CD4-positive, alpha-beta T cell (primary cell): ENCODE data around the gene THBD. TPM values are rescaled to one million over a fixed set of nuclear protein-coding genes. Genes with fewer than 3 reads are reported as not detected.

Source experiments
- ATAC-seq: fragments of 200-7000 bp; cut with Tn5 transposase; one replicate; pipeline ENCODE4 v1.10.0; 2022; ENCODE audit warnings: mild to moderate bottlenecking; ENCODE audit not compliant: poor library complexity
- CTCF ChIA-PET: fragments of 350-600 bp; sonication (Branson Sonifier 250); formaldehyde crosslinking; loops from one replicate; lab custom pipeline; 2021; ENCODE audit warnings: antibody characterized with exemption, inconsistent platforms; lab: Charles Lee
- POLR2A ChIA-PET: fragments of 350-600 bp; sonication (Branson Sonifier 250); formaldehyde crosslinking; loops from one replicate; lab custom pipeline; 2021; ENCODE audit warnings: antibody characterized with exemption, inconsistent platforms; lab: Charles Lee
- DNase-seq, 14 experiments: peaks; one replicate each; pipeline ENCODE4 v3.0.0-alpha.2; 2013 to 2020; ENCODE audit warnings: mixed read lengths in 2 of 14
- H3K27ac ChIP-seq, 2 donors: one replicate each; pipeline versions ENCODE4 v1.5.1 to v1.7.0; 2013; ENCODE audit warnings: low read length in 2 of 2, low read depth in 1 of 2, mild to moderate bottlenecking in 1 of 2
- H3K27me3 ChIP-seq, 2 experiments: 1 replicate in 1 of 2; 2 replicates in 1 of 2; pipeline versions ENCODE4 v1.6.1 to v1.7.0; 2013; ENCODE audit warnings: low read length in 2 of 2, control low read depth in 1 of 2, mild to moderate bottlenecking in 1 of 2, moderate library complexity in 1 of 2; ENCODE audit not compliant: insufficient read depth in 2 of 2, control insufficient read depth in 1 of 2
- H3K36me3 ChIP-seq: one replicate; pipeline ENCODE4 v1.6.1; 2013; ENCODE audit warnings: low read length, control low read depth; ENCODE audit not compliant: insufficient read depth
- H3K4me1 ChIP-seq: one replicate; pipeline ENCODE4 v1.6.1; 2013; ENCODE audit warnings: low read length, control low read depth; ENCODE audit not compliant: insufficient read depth
- H3K4me3 ChIP-seq: one replicate; pipeline ENCODE4 v1.5.1; 2013; ENCODE audit warnings: mild to moderate bottlenecking, low read length, moderate library complexity
- H3K9me3 ChIP-seq, 2 experiments: 1 replicate in 1 of 2; 2 replicates in 1 of 2; pipeline versions ENCODE4 v1.6.1 to v1.7.0; 2013; ENCODE audit warnings: low read length in 2 of 2, mild to moderate bottlenecking in 2 of 2, control low read depth in 1 of 2, moderate library complexity in 1 of 2; ENCODE audit not compliant: control insufficient read depth in 1 of 2, insufficient read depth in 1 of 2
- H3K27ac Mint-ChIP-seq: one replicate; pipeline ENCODE4 v1.8.0; 2020; ENCODE audit warnings: mixed read lengths
- H3K27me3 Mint-ChIP-seq: one replicate; pipeline ENCODE4 v1.8.0; 2021; ENCODE audit warnings: mixed read lengths
- H3K36me3 Mint-ChIP-seq: one replicate; pipeline ENCODE4 v1.8.0; 2021; ENCODE audit warnings: low read depth, mixed read lengths
- H3K4me1 Mint-ChIP-seq: one replicate; pipeline ENCODE4 v1.8.0; 2021; ENCODE audit warnings: low read depth, mixed read lengths
- H3K4me3 Mint-ChIP-seq: one replicate; pipeline ENCODE4 v1.8.0; 2020; ENCODE audit warnings: mild to moderate bottlenecking, mixed read lengths
- H3K9me3 Mint-ChIP-seq: one replicate; pipeline ENCODE4 v1.8.0; 2020; ENCODE audit warnings: mixed read lengths
- intact Hi-C, 2 experiments: fragments of 100-400 bp; cut with DNase I in 1 of 2; cut with micrococcal nuclease in 1 of 2; formaldehyde crosslinking; loops; one replicate each; pipeline versions ENCODE4 v1.15.1 to v1.9.0; 2023 to 2025; cut with DNase I, micrococcal nuclease
- total RNA-seq, 174 experiments: library from RNA in 2 of 174; stranded (reverse) in 2 of 174; gene quantifications; one replicate each; pipeline ENCODE4 v1.2.3 and lab custom pipeline; 2021 to 2026
- TF ChIP-seq, protein P1 (sequence below): fragments of 200-600 bp; IDR thresholded peaks from one replicate; pipeline ENCODE4 v1.8.0; 2022; ENCODE audit warnings: antibody characterized with exemption, mild to moderate bottlenecking

The THBD gene
- total RNA-seq, 2 experiments from 2014 or later = 2.2 to 2.4 TPM

GRCh38 chr20:23023621-23024177 is 25.8 kb downstream of the THBD start:
- H3K27me3 Mint-ChIP-seq = no peaks in the 10 kb centered on the region
- Histone ChIP-seq H3K36me3 (no peaks in the 10 kb centered on the region), H3K4me3 (no peak overlapping the region), H3K4me1 (no peaks in the 10 kb centered on the region), H3K27me3 (no peaks in the 10 kb centered on the region), H3K9me3 (peaks cover 0 to 5% of the 10 kb centered on the region in 2 experiments), H3K27ac (no peak overlapping the region)
- intact Hi-C loops = no loop called here
- POLR2A ChIA-PET = no interaction called here
- ATAC-seq (no peak), DNase-seq (no peak)
- no peaks in the 10 kb centered on the region for H3K9me3 Mint-ChIP-seq
- H3K4me3 Mint-ChIP-seq = no peak overlapping the region
- no peaks in the 10 kb centered on the region for H3K4me1 Mint-ChIP-seq
- H3K27ac Mint-ChIP-seq = no peak overlapping the region
- CTCF ChIA-PET = no interaction called here
- TF ChIP-seq, protein P1, sequence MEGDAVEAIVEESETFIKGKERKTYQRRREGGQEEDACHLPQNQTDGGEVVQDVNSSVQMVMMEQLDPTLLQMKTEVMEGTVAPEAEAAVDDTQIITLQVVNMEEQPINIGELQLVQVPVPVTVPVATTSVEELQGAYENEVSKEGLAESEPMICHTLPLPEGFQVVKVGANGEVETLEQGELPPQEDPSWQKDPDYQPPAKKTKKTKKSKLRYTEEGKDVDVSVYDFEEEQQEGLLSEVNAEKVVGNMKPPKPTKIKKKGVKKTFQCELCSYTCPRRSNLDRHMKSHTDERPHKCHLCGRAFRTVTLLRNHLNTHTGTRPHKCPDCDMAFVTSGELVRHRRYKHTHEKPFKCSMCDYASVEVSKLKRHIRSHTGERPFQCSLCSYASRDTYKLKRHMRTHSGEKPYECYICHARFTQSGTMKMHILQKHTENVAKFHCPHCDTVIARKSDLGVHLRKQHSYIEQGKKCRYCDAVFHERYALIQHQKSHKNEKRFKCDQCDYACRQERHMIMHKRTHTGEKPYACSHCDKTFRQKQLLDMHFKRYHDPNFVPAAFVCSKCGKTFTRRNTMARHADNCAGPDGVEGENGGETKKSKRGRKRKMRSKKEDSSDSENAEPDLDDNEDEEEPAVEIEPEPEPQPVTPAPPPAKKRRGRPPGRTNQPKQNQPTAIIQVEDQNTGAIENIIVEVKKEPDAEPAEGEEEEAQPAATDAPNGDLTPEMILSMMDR = no peak
- no peaks in the 10 kb centered on the region for H3K36me3 Mint-ChIP-seq

DNA sequence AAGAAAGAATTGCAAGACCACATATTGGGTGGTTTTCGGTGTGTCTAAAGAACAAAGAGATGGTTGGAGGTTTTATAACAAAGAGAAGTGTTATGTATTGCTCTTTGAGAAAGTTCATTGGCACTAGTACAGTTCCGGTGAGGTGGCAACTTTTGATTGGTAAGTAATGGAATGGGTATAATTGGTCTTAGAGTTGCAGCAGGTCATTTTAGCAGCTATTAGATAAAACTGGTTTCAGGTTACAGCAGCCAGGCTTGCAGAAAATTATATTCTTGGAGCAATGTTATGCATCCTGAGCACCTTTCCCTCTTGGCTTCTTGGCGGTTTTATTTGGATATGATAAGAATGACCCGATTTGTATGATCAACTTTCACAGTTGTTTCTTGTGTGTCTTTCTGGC is 26.6 kb downstream of the THBD start:
- TF ChIP-seq, protein P1 = no peak
- Histone ChIP-seq H3K27ac (no peak overlapping the region), H3K4me3 (no peak overlapping the region), H3K4me1 (no peaks in the 10 kb centered on the region), H3K9me3 (peaks cover 0 to 5% of the 10 kb centered on the region in 2 experiments), H3K27me3 (no peaks in the 10 kb centered on the region), H3K36me3 (no peaks in the 10 kb centered on the region)
- ChIA-PET CTCF (no interaction called here), POLR2A (no interaction called here)
- H3K36me3 Mint-ChIP-seq = no peaks in the 10 kb centered on the region
- no peak overlapping the region for H3K4me3 Mint-ChIP-seq
- intact Hi-C loops = no loop called here
- no peaks in the 10 kb centered on the region for H3K27me3 Mint-ChIP-seq
- H3K9me3 Mint-ChIP-seq = no peaks in the 10 kb centered on the region
- DNase-seq (no peak), ATAC-seq (no peak)
- H3K27ac Mint-ChIP-seq = no peak overlapping the region
- H3K4me1 Mint-ChIP-seq = no peaks in the 10 kb centered on the region

GRCh38 chr20:23021951-23022350 is 27.5 kb downstream of the THBD start:
- ChIA-PET POLR2A (no interaction called here), CTCF (no interaction called here)
- TF ChIP-seq, protein P1 = no peak
- Mint-ChIP-seq H3K27me3 (no peaks in the 10 kb centered on the region), H3K36me3 (no peaks in the 10 kb centered on the region), H3K27ac (no peak overlapping the region), H3K9me3 (no peaks in the 10 kb centered on the region), H3K4me3 (no peak overlapping the region), H3K4me1 (no peaks in the 10 kb centered on the region)
- intact Hi-C loops = no loop called here
- no peak overlapping the region for H3K4me3 ChIP-seq
- no peaks in the 10 kb centered on the region for H3K36me3 ChIP-seq
- H3K4me1 ChIP-seq = no peaks in the 10 kb centered on the region
- DNase-seq (peak in 2 of 14 experiments; percentile 22 to 49), ATAC-seq (no peak)
- no peak overlapping the region for H3K27ac ChIP-seq
- H3K27me3 ChIP-seq = no peaks in the 10 kb centered on the region
- H3K9me3 ChIP-seq = peaks cover 0 to 5% of the 10 kb centered on the region in 2 experiments
